GM18519 (cell line): ENCODE measurements around the gene ZFP36L1.

Experiments used
- ATAC-seq: cut with Tn5 transposase; IDR thresholded peaks from one replicate; pipeline ENCODE4 v1.9.1; 2021; ENCODE audit warnings: mild to moderate bottlenecking, moderate library complexity; ENCODE audit not compliant: unreplicated experiment, low FRiP score

The ZFP36L1 gene

DNA sequence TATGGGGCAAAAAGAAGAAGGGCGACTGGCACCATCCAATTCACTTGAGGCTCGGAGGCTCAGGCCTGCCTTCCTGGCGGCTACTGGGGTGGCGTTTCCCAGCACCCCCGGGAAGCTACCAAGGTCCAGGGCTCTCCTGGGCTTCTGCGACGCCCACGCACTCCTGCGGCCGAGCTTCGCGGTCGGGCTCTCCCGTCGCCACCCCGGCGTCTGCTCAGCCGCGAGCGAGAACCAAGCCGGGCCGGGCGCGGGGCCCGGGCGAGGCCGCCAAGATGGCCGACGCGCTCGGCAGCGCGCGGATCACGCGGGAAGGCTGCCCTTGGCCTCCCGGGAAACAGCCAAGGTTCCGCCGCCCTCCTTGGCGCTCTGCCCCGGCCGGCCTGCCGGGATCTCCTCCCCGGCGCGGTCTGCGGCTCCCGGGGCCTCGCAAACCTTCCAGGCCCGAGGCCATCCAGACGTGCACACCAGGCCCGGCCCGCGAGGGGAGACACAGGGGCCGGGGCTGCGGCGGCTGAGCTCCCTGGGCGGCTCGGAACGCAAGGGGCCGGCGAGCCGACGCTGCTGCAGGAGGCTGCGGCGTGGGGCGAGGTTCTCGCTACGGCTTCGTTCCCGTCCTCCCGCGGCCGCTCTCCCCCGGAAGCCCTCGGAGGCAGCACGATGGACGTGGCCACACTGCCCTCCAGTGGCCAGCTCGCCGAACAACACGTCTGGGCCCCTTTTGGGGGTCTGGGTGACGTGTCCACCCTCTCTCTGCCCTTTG, 23.5 kb upstream of the ZFP36L1 start:
- peak; percentile 47 for ATAC-seq

- ATAC-seq, result no peak
Observed at GRCh38 chr14:68815298-68816182, 22.7 kb upstream of the ZFP36L1 start.

GRCh38 chr14:68814539-68815297, 21.9 kb upstream of the ZFP36L1 start:
- ATAC-seq, result no peak

GRCh38 chr14:68814238-68814538, 21.3 kb upstream of the ZFP36L1 start:
- ATAC-seq, result no peak

- ATAC-seq, result no peak
Observed at GRCh38 chr14:68813318-68813838, 20.5 kb upstream of the ZFP36L1 start.

GRCh38 chr14:68811171-68811570, 18.3 kb upstream of the ZFP36L1 start:
- ATAC-seq, result no peak

- no peak for ATAC-seq
Observed at GRCh38 chr14:68810173-68811153, 17.6 kb upstream of the ZFP36L1 start.

DNA sequence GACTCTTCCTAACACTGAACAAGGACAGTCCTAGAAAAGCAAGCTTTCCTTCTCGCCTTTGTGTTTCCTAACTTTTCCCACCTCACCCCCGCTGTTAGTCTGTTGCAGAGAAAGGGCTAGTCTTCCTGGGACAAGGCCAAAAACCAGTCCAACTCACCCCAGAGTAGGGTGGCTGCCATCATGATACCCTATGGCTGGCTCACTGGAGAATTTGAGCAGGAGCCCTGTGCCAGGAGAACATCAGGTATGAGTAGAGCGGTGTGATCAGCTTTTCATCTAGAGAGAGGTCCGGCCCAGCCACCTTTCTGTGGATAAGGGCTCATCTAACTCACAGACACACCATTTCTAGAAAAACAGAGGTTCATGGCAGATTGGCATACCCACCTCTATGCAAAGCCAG, 16.7 kb upstream of the ZFP36L1 start:
- ATAC-seq, result no peak

DNA sequence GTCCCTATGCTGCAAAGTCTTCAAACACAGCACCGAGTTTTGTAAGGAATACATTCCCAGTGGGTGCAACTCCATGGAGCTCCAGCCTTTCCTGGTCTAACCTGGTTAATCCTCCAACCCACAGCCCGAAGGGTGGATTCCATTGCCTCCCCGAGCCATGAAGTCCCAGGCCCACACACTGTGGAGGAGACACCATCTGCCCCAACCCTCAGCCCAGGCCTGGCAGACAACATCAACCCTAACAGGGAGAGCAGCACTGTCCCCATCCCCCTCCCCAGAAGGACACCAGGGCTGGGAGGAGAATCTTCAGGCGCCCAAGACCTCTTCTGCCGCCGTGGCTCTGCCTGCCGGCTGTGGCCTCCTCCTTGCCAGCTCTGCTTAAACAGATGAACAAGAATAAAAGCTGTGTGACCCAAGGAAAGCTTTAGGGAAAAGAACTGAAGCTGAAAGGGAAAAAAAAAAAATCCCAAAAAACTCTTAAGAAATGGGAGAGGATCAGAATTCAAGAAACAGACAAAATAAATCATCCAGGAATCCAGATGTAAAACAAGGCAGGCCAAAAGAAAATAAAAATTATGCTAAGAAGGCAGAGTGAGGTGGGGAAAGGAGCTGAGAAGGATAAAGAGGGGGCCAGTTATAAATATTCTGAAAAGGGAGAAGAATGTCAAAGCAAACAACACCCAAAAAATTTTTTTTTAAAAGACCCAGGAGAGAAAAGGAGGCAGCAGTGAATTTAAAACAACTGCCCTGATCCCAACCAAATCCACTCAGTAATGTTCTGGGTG, 16.0 kb upstream of the ZFP36L1 start:
- no peak for ATAC-seq

DNA sequence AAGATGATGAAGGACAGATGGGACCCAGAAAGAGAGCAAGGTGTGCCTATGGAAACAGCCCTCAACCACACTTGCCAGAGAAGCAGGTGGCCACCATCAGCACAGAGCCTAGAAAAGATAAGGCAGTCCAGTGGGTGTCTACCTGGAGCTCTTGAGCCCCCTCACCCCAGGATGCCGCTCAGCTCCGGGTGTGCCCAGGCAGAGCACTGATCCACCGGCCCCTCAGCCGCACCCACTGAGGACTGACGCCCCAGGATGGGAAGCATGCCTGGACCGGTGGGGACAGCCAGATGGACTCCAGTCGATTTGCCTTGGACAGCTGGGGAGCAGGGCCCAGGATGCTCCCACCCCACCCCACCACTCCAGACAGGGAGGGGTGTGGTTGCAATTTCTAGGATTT, 15.1 kb upstream of the ZFP36L1 start:
- ATAC-seq, result no peak

DNA sequence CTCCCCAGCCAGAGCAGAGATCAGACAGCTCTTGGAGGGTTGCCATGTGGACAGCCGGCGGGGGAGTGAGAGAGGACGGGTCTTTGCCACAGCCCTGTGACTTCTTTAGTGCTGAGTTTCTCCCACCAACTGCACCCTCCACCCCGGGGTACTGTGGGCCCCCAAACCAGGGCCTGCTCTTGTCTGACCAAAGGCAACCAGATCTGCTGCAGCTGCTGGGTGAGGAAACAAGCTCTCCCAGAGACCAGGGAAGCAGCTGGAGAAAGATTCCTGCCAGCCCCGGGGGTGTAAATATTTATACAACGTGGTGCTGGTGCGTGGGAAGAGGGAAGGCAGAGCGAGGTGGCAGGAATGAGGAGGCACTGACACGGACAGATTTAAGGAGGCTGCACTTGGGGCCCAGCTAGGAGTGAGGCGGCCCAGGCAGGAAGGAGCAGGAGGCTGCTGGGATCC, 14.3 kb upstream of the ZFP36L1 start:
- no peak for ATAC-seq

DNA sequence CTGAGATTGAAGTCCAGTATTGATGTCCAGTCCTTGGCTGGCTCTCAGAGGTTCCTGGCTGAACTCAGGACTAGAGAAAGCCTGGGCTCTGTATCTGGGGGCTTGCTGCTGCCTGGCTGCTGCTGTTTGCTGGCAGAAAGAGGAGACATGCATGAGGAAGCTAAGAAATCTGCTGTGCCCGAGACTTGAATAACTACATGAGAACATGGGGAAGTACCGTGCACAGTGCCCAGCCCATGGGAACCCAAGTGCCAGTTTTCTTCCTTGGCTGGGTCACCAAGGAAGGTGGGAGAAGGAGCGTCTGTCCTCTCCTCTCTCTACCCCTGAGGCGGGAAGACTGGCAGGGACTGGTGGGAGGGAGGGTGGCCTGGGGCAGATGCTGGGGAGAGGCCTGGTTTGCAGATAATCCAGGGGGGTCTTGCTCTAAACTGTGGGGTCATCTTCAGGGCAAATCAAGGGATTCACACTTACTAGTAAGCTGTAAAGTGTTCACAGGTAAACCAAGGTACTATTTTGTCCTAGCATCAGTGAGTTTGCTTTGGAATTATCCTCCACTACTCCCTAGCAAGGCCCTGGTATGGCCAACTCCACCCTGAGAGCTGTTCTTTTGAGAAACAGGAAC, 13.8 kb upstream of the ZFP36L1 start:
- no peak for ATAC-seq

DNA sequence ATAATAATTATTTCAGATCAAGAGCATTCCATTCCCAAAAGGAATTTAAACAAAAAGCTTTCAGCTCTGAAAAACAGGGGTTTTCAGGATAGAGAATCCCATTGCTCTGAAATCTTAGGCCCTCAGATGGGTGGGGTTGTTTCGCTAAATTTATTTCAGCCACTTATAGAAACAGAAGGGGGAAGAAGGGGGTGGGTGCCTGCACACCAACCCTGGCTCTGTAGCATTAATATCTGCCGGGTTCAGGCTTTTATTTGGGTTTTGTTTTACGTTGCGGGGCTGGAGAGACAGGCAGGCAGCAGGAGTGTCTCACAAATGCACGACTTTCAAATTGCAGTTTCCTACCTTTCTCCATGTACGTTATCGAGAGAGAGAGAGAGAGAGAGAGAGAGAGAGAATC, 12.5 kb upstream of the ZFP36L1 start:
- ATAC-seq, result no peak

DNA sequence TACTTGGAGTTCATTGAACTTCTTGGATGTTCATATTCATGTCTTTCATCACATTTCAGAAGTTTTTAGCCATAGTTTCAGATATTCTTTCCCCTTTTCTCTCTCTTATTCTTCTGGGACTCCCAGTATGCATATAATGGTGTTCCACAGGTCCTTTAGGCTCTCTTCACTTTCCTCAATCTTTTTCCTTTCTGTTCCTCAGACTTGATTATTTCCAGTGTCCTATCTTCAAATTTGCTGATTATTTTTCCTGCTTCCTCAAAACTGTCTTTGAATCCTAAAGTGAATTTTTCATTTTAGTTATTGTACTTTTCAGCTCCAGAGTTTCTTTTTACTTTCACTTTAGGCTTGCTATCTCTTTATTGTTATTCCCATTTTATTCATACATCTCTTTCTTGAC, 8.8 kb upstream of the ZFP36L1 start:
- ATAC-seq, result no peak

GRCh38 chr14:68800953-68801352, 8.1 kb upstream of the ZFP36L1 start:
- ATAC-seq, result no peak

DNA sequence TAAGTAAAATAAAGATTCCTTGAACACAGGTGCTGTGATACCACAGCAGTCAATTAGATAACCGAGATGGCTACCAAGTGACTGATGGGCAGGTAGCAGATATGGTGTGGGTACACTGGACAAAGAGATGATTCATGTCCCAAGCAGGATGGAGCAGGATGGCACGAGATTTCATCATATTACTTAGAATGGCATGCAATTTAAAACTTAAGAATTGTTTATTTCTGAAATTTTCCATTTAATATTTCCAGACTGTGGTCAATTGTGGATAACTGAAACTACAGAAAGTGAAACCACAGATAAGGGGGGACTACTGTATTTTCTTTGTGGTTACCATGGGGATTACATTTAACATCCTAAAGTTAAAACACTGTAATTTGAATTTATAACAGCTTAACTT, 7.5 kb upstream of the ZFP36L1 start:
- no peak for ATAC-seq

- ATAC-seq, result no peak
Observed at GRCh38 chr14:68798621-68799020, 5.8 kb upstream of the ZFP36L1 start.

DNA sequence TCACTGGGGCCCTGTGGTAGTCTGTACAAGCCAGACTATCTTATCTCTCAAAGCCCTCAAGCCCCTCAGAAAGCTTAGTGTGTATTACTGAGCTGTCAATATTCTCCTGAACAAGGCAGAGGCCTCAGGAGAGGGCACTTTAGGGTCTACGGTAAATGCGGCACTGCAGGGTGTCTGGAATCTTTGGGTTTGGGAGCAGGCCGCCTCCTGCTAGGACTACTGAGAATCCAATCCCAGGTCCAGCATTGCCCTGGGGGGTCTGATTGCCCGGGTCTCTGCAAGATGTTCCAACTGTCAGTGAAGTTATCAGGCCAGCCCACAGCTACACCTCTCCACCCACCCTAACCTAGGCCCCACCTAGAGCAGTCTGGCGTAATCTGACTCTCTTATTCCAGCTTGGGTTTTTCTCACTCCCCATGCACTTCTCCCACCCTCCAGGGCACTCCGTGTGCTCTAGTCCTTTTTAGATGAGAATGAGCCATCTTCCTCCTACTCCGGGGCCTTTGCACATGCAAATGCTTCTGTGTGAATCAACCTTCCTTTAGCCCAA, 4.3 kb upstream of the ZFP36L1 start:
- ATAC-seq, result no peak
